HEK293 (cell line): ENCODE results near the gene SREBF1.
A peak's percentile ranks its signal among the peaks of the same experiment; 100 is the strongest.

Source experiments
- CTCF ChIA-PET: fragments of 350-600 bp; formaldehyde crosslinking; extraction: SDS; loops from one replicate; lab custom pipeline; 2021; ENCODE audit warnings: antibody characterized with exemption; lab: Yijun Ruan, JAX
- POLR2A ChIA-PET: fragments of 300-600 bp; formaldehyde crosslinking; extraction: SDS; loops from one replicate; lab custom pipeline; 2020; ENCODE audit warnings: antibody characterized with exemption, inconsistent platforms; lab: Yijun Ruan, JAX
- H3K27ac ChIP-seq: fragments of 200-500 bp; sonication (Bioruptor generic); 2 replicates; pipeline ENCODE4 v1.5.1; 2014; ENCODE audit warnings: low read depth, low read length, control low read depth, inconsistent platforms; ENCODE audit errors: extremely low read depth
- H3K36me3 ChIP-seq, 2 experiments: fragments of 200-500 bp in 1 of 2; sonication (Bioruptor generic) in 1 of 2; 1 replicate in 1 of 2; 2 replicates in 1 of 2; pipeline ENCODE4 v1.5.1; 2014 to 2017; ENCODE audit warnings: inconsistent platforms in 2 of 2, low read length in 2 of 2; ENCODE audit not compliant: control insufficient read depth in 2 of 2, insufficient read depth in 1 of 2
- H3K4me1 ChIP-seq: fragments of 200-500 bp; sonication (Bioruptor generic); 2 replicates; pipeline ENCODE4 v1.5.1; 2014; ENCODE audit warnings: mild to moderate bottlenecking, low read length, inconsistent platforms; ENCODE audit not compliant: control insufficient read depth, insufficient read depth
- H3K4me3 ChIP-seq: 2 replicates; pipeline ENCODE4 v1.5.1; 2011; ENCODE audit warnings: low read depth, mild to moderate bottlenecking, control low read depth, low read length, moderate library complexity
- H3K9me3 ChIP-seq: fragments of 200-500 bp; sonication (Bioruptor generic); 2 replicates; pipeline ENCODE4 v1.5.1; 2014; ENCODE audit warnings: low read depth, low read length, inconsistent platforms; ENCODE audit not compliant: control insufficient read depth, insufficient read depth
- BCL11B ChIP-seq: fragments of 450-650 bp; formaldehyde crosslinking; IDR thresholded peaks from 2 replicates; pipeline ENCODE4 v1.5.1; 2016; ENCODE audit warnings: low read depth, missing biosample characterization, missing genetic modification characterization
- CTCF ChIP-seq: fragments of 450-650 bp; formaldehyde crosslinking; IDR thresholded peaks from 2 replicates; pipeline ENCODE4 v1.5.1; 2016; ENCODE audit warnings: missing biosample characterization, missing genetic modification characterization
- KLF17 ChIP-seq: fragments of 450-650 bp; formaldehyde crosslinking; IDR thresholded peaks from 2 replicates; pipeline ENCODE4 v1.5.1; 2016; ENCODE audit warnings: missing biosample characterization, missing genetic modification characterization
- PRDM10 ChIP-seq: fragments of 450-650 bp; formaldehyde crosslinking; IDR thresholded peaks from 2 replicates; pipeline ENCODE4 v1.5.1; 2016; ENCODE audit warnings: missing biosample characterization, missing genetic modification characterization
- PRDM4 ChIP-seq: fragments of 450-650 bp; formaldehyde crosslinking; IDR thresholded peaks from 2 replicates; pipeline ENCODE4 v1.5.1; 2017; ENCODE audit warnings: missing biosample characterization, missing genetic modification characterization
- ZBTB20 ChIP-seq: fragments of 450-650 bp; formaldehyde crosslinking; IDR thresholded peaks from 2 replicates; pipeline ENCODE4 v1.5.1; 2016; ENCODE audit warnings: missing biosample characterization, missing genetic modification characterization
- ZBTB21 ChIP-seq: fragments of 450-650 bp; formaldehyde crosslinking; IDR thresholded peaks from 2 replicates; pipeline ENCODE4 v1.5.1; 2017; ENCODE audit warnings: missing biosample characterization, missing genetic modification characterization
- ZBTB44 ChIP-seq: fragments of 450-650 bp; IDR thresholded peaks from 2 replicates; pipeline ENCODE4 v1.5.1; 2018; ENCODE audit warnings: missing biosample characterization, mild to moderate bottlenecking, missing genetic modification characterization
- ZBTB49 ChIP-seq: fragments of 450-650 bp; formaldehyde crosslinking; IDR thresholded peaks from 2 replicates; pipeline ENCODE4 v1.5.1; 2016; ENCODE audit warnings: missing biosample characterization, missing genetic modification characterization, low read depth
- ZBTB7A ChIP-seq: fragments of 450-650 bp; formaldehyde crosslinking; IDR thresholded peaks from 2 replicates; pipeline ENCODE4 v1.5.1; 2016; ENCODE audit warnings: low read depth, missing biosample characterization, missing genetic modification characterization
- ZEB2 ChIP-seq: fragments of 450-650 bp; formaldehyde crosslinking; IDR thresholded peaks from 2 replicates; pipeline ENCODE4 v1.5.1; 2016; ENCODE audit warnings: missing biosample characterization, missing genetic modification characterization
- ZNF112 ChIP-seq: fragments of 450-650 bp; formaldehyde crosslinking; IDR thresholded peaks from 2 replicates; pipeline ENCODE4 v1.5.0; 2017; ENCODE audit warnings: missing biosample characterization, missing genetic modification characterization
- ZNF24 ChIP-seq: fragments of 450-650 bp; formaldehyde crosslinking; IDR thresholded peaks from 2 replicates; pipeline ENCODE4 v1.5.1; 2016; ENCODE audit warnings: missing biosample characterization, missing genetic modification characterization
- ZNF302 ChIP-seq: fragments of 450-650 bp; formaldehyde crosslinking; IDR thresholded peaks from 2 replicates; pipeline ENCODE4 v1.5.1; 2016; ENCODE audit warnings: missing biosample characterization, missing genetic modification characterization, low read depth
- ZNF324 ChIP-seq: fragments of 450-650 bp; formaldehyde crosslinking; IDR thresholded peaks from 2 replicates; pipeline ENCODE4 v1.5.1; 2016; ENCODE audit warnings: missing biosample characterization, missing genetic modification characterization
- ZNF354C ChIP-seq: fragments of 450-650 bp; formaldehyde crosslinking; IDR thresholded peaks from 2 replicates; pipeline ENCODE4 v1.5.1; 2016; ENCODE audit warnings: missing biosample characterization, missing genetic modification characterization, low read depth, borderline replicate concordance
- ZNF416 ChIP-seq: fragments of 450-650 bp; formaldehyde crosslinking; IDR thresholded peaks from 2 replicates; pipeline ENCODE4 v1.5.1; 2016; ENCODE audit warnings: missing biosample characterization, missing genetic modification characterization
- ZNF433 ChIP-seq: fragments of 450-650 bp; formaldehyde crosslinking; IDR thresholded peaks from 2 replicates; pipeline ENCODE4 v1.5.1; 2016; ENCODE audit warnings: missing biosample characterization, missing genetic modification characterization, low read depth
- ZNF596 ChIP-seq: fragments of 450-650 bp; IDR thresholded peaks from 2 replicates; pipeline ENCODE4 v1.5.0; 2018; ENCODE audit warnings: missing biosample characterization, mild to moderate bottlenecking, missing genetic modification characterization, moderate library complexity
- ZNF629 ChIP-seq: fragments of 450-650 bp; formaldehyde crosslinking; IDR thresholded peaks from 2 replicates; pipeline ENCODE4 v1.5.1; 2017; ENCODE audit warnings: missing biosample characterization, missing genetic modification characterization
- ZNF707 ChIP-seq: fragments of 450-650 bp; formaldehyde crosslinking; IDR thresholded peaks from 2 replicates; pipeline ENCODE4 v1.5.1; 2016; ENCODE audit warnings: missing biosample characterization, missing genetic modification characterization

SREBF1 gene

GRCh38 chr17:17859909-17860765 lies 23.4 kb upstream of the SREBF1 start (continued):
- no peak for TF ChIP-seq PRDM4
- no peak for TF ChIP-seq ZBTB49 (tag by site-specific recombination)
- TF ChIP-seq ZNF324 (tag by site-specific recombination), result no peak
- TF ChIP-seq ZNF707 (tag by site-specific recombination), result no peak
- no peak for TF ChIP-seq ZNF433 (tag by site-specific recombination)
- peak; percentile 61 for TF ChIP-seq ZEB2
- no peak for TF ChIP-seq ZNF596 (tag by site-specific recombination)
- peak; percentile 97 for TF ChIP-seq CTCF (tag by site-specific recombination)
- TF ChIP-seq ZNF416 (tag by site-specific recombination), result no peak
- no peak for TF ChIP-seq PRDM10 (tag by site-specific recombination)
- TF ChIP-seq KLF17 (tag by site-specific recombination), result peak; percentile 78
- TF ChIP-seq ZNF112 (tag by site-specific recombination), result no peak
- no peak for TF ChIP-seq ZNF24 (tag by site-specific recombination)
- peak; percentile 29; the same call in 1 of the 2 replicates for TF ChIP-seq ZNF629 (tag by site-specific recombination)

- Histone ChIP-seq H3K9me3 (no peaks in the 10 kb centered on the region), H3K4me3 (no peak overlapping the region), H3K4me1 (no peaks in the 10 kb centered on the region; the same call in 1 of the 2 replicates), H3K36me3 (peaks cover 0 to 4% of the 10 kb centered on the region in 2 experiments; a peak in 2 of 3 replicates), H3K27ac (no peak overlapping the region)
- ChIA-PET POLR2A (no interaction called here), CTCF (interaction anchor here (1.4 to 6.4 kb wide), 4 partner anchors 9 to 61 kb away, joined by 4 to 40 read pairs (median 24); no protein-coding TSS in a partner anchor)
- TF ChIP-seq BCL11B (tag by site-specific recombination) (no peak), ZNF302 (tag by site-specific recombination) (no peak), ZNF354C (tag by site-specific recombination) (no peak), ZBTB7A (no peak), ZNF416 (tag by site-specific recombination) (no peak), ZBTB20 (tag by site-specific recombination) (no peak), ZBTB21 (tag by site-specific recombination) (no peak), ZBTB44 (no peak)
Observed at GRCh38 chr17:17857496-17857895, 20.7 kb upstream of the SREBF1 start.
